Naive B cell (primary cell): ENCODE data around the gene SMNDC1. TPM values are rescaled to one million over a fixed set of nuclear protein-coding genes. Genes with fewer than 3 reads are reported as not detected.

ENCODE experiments used
- ATAC-seq, 2 donors: fragments of 150-1000 bp; cut with Tn5 transposase; 2 replicates each; pipeline ENCODE4 v1.10.0; 2021; ENCODE audit warnings: low read depth in 2 of 2, mild to moderate bottlenecking in 2 of 2, moderate library complexity in 2 of 2
- DNase-seq: peaks from one replicate; pipeline ENCODE4 v3.0.0; 2022
- H3K27ac Mint-ChIP-seq, 6 donors: one replicate each; pipeline ENCODE4 v1.8.0; 2020 to 2022; ENCODE audit warnings: mild to moderate bottlenecking in 6 of 6, mixed read lengths in 6 of 6, moderate library complexity in 5 of 6, inconsistent platforms in 2 of 6
- H3K27me3 Mint-ChIP-seq, 3 donors: one replicate each; pipeline ENCODE4 v1.8.0; 2021 to 2022; ENCODE audit warnings: mixed read lengths in 3 of 3, mild to moderate bottlenecking in 1 of 3
- H3K36me3 Mint-ChIP-seq, 2 donors: one replicate each; pipeline ENCODE4 v1.8.0; 2020 to 2022; ENCODE audit warnings: mixed read lengths in 2 of 2, inconsistent platforms in 1 of 2, mild to moderate bottlenecking in 1 of 2
- H3K4me1 Mint-ChIP-seq, 3 donors: one replicate each; pipeline ENCODE4 v1.8.0; 2020 to 2022; ENCODE audit warnings: mixed read lengths in 3 of 3, inconsistent platforms in 1 of 3, mild to moderate bottlenecking in 1 of 3, moderate library complexity in 1 of 3
- H3K4me3 Mint-ChIP-seq, 8 donors: one replicate each; pipeline ENCODE4 v1.8.0; 2020 to 2022; ENCODE audit warnings: mild to moderate bottlenecking in 8 of 8, mixed read lengths in 8 of 8, moderate library complexity in 8 of 8, inconsistent platforms in 2 of 8
- H3K9me3 Mint-ChIP-seq, 7 donors: one replicate each; pipeline ENCODE4 v1.8.0; 2020 to 2022; ENCODE audit warnings: mixed read lengths in 7 of 7, mild to moderate bottlenecking in 5 of 7, inconsistent platforms in 2 of 7, moderate library complexity in 1 of 7
- polyA plus RNA-seq, 6 donors: library from polyadenylated mRNA; unstranded; fragments of 300-500 nt; fragmentation: Illumina TruSeq; gene quantifications; one replicate each; pipeline ENCODE4 v1.2.3, GENCODE V29; 2021; ENCODE audit warnings: low read depth in 6 of 6

The SMNDC1 gene
- 10 to 100 TPM; 11.9 to 20.8 (median 15.9) TPM for polyA plus RNA-seq

GRCh38 chr10:110304780-110305421 is at the start of gene SMNDC1:
SMNDC1 (minus strand) TSS chr10:110304920; CDS start chr10:110303587, 1,333 bp downstream.
- peak within 1 kb of the TSS; percentile 90 to 99 (median 98) for H3K4me3 Mint-ChIP-seq
- peak within 1 kb of the TSS; percentile 95 to 99 (median 98) for H3K27ac Mint-ChIP-seq
- H3K36me3 Mint-ChIP-seq = peaks cover 0 to 8% of the 10 kb centered on the region in 2 donors
- H3K4me1 Mint-ChIP-seq = peaks cover 20 to 50% (median 35%) of the 10 kb centered on the region in 3 donors
- no peaks in the 10 kb centered on the region for H3K9me3 Mint-ChIP-seq
- peak; percentile 87 to 88 for ATAC-seq
- peak; percentile 95 for DNase-seq
- H3K27me3 Mint-ChIP-seq = no peaks in the 10 kb centered on the region

- H3K9me3 Mint-ChIP-seq = no peaks in the 10 kb centered on the region
- ATAC-seq = peak; percentile 21 to 26
- peak overlapping the region; percentile 99 to 100 (median 100) for H3K27ac Mint-ChIP-seq
- peaks cover 49 to 64% (median 61%) of the 10 kb centered on the region in 3 donors for H3K4me1 Mint-ChIP-seq
- no peaks in the 10 kb centered on the region for H3K36me3 Mint-ChIP-seq
- peak; percentile 69 for DNase-seq
- no peaks in the 10 kb centered on the region for H3K27me3 Mint-ChIP-seq
- H3K4me3 Mint-ChIP-seq = peak overlapping the region in 6 of 8 donors; percentile 13 to 89 (median 74)
Measured at GRCh38 chr10:110354322-110354766, 49.6 kb upstream of the SMNDC1 start.

- Mint-ChIP-seq H3K27me3 (no peaks in the 10 kb centered on the region), H3K9me3 (no peaks in the 10 kb centered on the region), H3K4me3 (peak overlapping the region in 1 of 8 donors; percentile 2), H3K4me1 (peaks cover 47 to 58% (median 57%) of the 10 kb centered on the region in 3 donors), H3K36me3 (no peaks in the 10 kb centered on the region), H3K27ac (peak overlapping the region in 5 of 6 donors; percentile 3 to 100 (median 89))
- ATAC-seq (no peak), DNase-seq (no peak)
Measured at GRCh38 chr10:110353244-110354119, 48.8 kb upstream of the SMNDC1 start.

- ATAC-seq (no peak), DNase-seq (no peak)
- Mint-ChIP-seq H3K9me3 (no peaks in the 10 kb centered on the region), H3K4me1 (peaks cover 41 to 52% (median 51%) of the 10 kb centered on the region in 3 donors), H3K27me3 (no peaks in the 10 kb centered on the region), H3K4me3 (no peak overlapping the region), H3K27ac (peak overlapping the region in 2 of 6 donors; percentile 89 to 99), H3K36me3 (no peaks in the 10 kb centered on the region)
Measured at GRCh38 chr10:110352930-110353243, 48.2 kb upstream of the SMNDC1 start.

- Mint-ChIP-seq H3K4me1 (peaks cover 22 to 31% (median 30%) of the 10 kb centered on the region in 3 donors), H3K27me3 (no peaks in the 10 kb centered on the region), H3K4me3 (no peak overlapping the region), H3K9me3 (peaks cover 0 to 5% (median 0%) of the 10 kb centered on the region in 7 donors), H3K36me3 (peaks cover 0 to 7% of the 10 kb centered on the region in 2 donors), H3K27ac (no peak overlapping the region)
- ATAC-seq (no peak), DNase-seq (no peak)
Measured at GRCh38 chr10:110350812-110351211, 46.1 kb upstream of the SMNDC1 start.

- Mint-ChIP-seq H3K4me3 (no peak overlapping the region), H3K9me3 (peaks cover 0 to 5% (median 0%) of the 10 kb centered on the region in 7 donors), H3K27me3 (no peaks in the 10 kb centered on the region), H3K36me3 (peaks cover 0 to 7% of the 10 kb centered on the region in 2 donors), H3K4me1 (peaks cover 12 to 22% (median 20%) of the 10 kb centered on the region in 3 donors), H3K27ac (peak overlapping the region in 1 of 6 donors; percentile 52)
- ATAC-seq (no peak), DNase-seq (no peak)
Measured at GRCh38 chr10:110349831-110350230, 45.1 kb upstream of the SMNDC1 start.

GRCh38 chr10:110349386-110349785 is 44.7 kb upstream of the SMNDC1 start:
- Mint-ChIP-seq H3K9me3 (peaks cover 0 to 5% (median 0%) of the 10 kb centered on the region in 7 donors), H3K27ac (peak overlapping the region in 1 of 6 donors; percentile 52), H3K4me1 (peaks cover 9 to 19% (median 17%) of the 10 kb centered on the region in 3 donors), H3K36me3 (peaks cover 0 to 7% of the 10 kb centered on the region in 2 donors), H3K27me3 (peaks cover 0 to 4% (median 3%) of the 10 kb centered on the region in 3 donors), H3K4me3 (no peak overlapping the region)
- ATAC-seq = no peak
- DNase-seq = no peak

- Mint-ChIP-seq H3K4me1 (peaks cover 5 to 10% (median 7%) of the 10 kb centered on the region in 3 donors), H3K27me3 (peaks cover 8 to 14% (median 13%) of the 10 kb centered on the region in 3 donors), H3K27ac (no peak overlapping the region), H3K36me3 (peaks cover 0 to 7% of the 10 kb centered on the region in 2 donors), H3K9me3 (peaks cover 0 to 5% (median 0%) of the 10 kb centered on the region in 7 donors), H3K4me3 (no peak overlapping the region)
- no peak for DNase-seq
- peak in 1 of 2 donors; percentile 23 for ATAC-seq
Measured at GRCh38 chr10:110348336-110348735, 43.6 kb upstream of the SMNDC1 start.

GRCh38 chr10:110346914-110347313 is 42.2 kb upstream of the SMNDC1 start:
- Mint-ChIP-seq H3K27ac (peak overlapping the region in 1 of 6 donors; percentile 75), H3K27me3 (peaks cover 8 to 23% (median 20%) of the 10 kb centered on the region in 3 donors), H3K36me3 (peaks cover 0 to 7% of the 10 kb centered on the region in 2 donors), H3K4me1 (peaks cover 5 to 11% (median 8%) of the 10 kb centered on the region in 3 donors), H3K9me3 (peaks cover 0 to 5% (median 0%) of the 10 kb centered on the region in 7 donors), H3K4me3 (no peak overlapping the region)
- no peak for ATAC-seq
- DNase-seq = no peak

- Mint-ChIP-seq H3K9me3 (peaks cover 0 to 5% (median 0%) of the 10 kb centered on the region in 7 donors), H3K36me3 (peaks cover 0 to 7% of the 10 kb centered on the region in 2 donors), H3K27ac (peak overlapping the region in 1 of 6 donors; percentile 26), H3K4me3 (no peak overlapping the region), H3K4me1 (peaks cover 5 to 11% (median 8%) of the 10 kb centered on the region in 3 donors), H3K27me3 (peaks cover 12 to 25% (median 22%) of the 10 kb centered on the region in 3 donors)
- DNase-seq (no peak), ATAC-seq (no peak)
Measured at GRCh38 chr10:110345286-110345685, 40.6 kb upstream of the SMNDC1 start.

GRCh38 chr10:110344622-110345021 is 39.9 kb upstream of the SMNDC1 start:
- H3K4me1 Mint-ChIP-seq = peaks cover 4 to 11% (median 5%) of the 10 kb centered on the region in 3 donors
- peaks cover 17 to 31% (median 26%) of the 10 kb centered on the region in 3 donors for H3K27me3 Mint-ChIP-seq
- H3K4me3 Mint-ChIP-seq = no peak overlapping the region
- peaks cover 0 to 7% of the 10 kb centered on the region in 2 donors for H3K36me3 Mint-ChIP-seq
- ATAC-seq (no peak), DNase-seq (no peak)
- H3K27ac Mint-ChIP-seq = no peak overlapping the region
- H3K9me3 Mint-ChIP-seq = peaks cover 0 to 5% (median 0%) of the 10 kb centered on the region in 7 donors

GRCh38 chr10:110343947-110344346 is 39.2 kb upstream of the SMNDC1 start:
- no peak for ATAC-seq
- no peak overlapping the region for H3K4me3 Mint-ChIP-seq
- H3K9me3 Mint-ChIP-seq = peaks cover 0 to 5% (median 0%) of the 10 kb centered on the region in 7 donors
- H3K27ac Mint-ChIP-seq = peak overlapping the region in 1 of 6 donors; percentile 24
- H3K4me1 Mint-ChIP-seq = peaks cover 0 to 11% (median 5%) of the 10 kb centered on the region in 3 donors
- DNase-seq = no peak
- H3K27me3 Mint-ChIP-seq = peaks cover 17 to 31% (median 26%) of the 10 kb centered on the region in 3 donors
- H3K36me3 Mint-ChIP-seq = peaks cover 0 to 7% of the 10 kb centered on the region in 2 donors

GRCh38 chr10:110340816-110341215 is 36.1 kb upstream of the SMNDC1 start:
- no peak for DNase-seq
- Mint-ChIP-seq H3K27me3 (peaks cover 17 to 46% (median 37%) of the 10 kb centered on the region in 3 donors), H3K36me3 (no peaks in the 10 kb centered on the region), H3K4me3 (no peak overlapping the region), H3K27ac (no peak overlapping the region), H3K4me1 (peaks cover under 1 to 8% (median 7%) of the 10 kb centered on the region in 3 donors), H3K9me3 (no peaks in the 10 kb centered on the region)
- peak; percentile 35 for ATAC-seq
